BJ (cell line): Measurements from ENCODE around the gene RPRD1A. TPM values are rescaled to one million over a fixed set of nuclear protein-coding genes. Genes with fewer than 3 reads are reported as not detected.

Experiments used
- CTCF ChIA-PET: fragments of 350-600 bp; formaldehyde crosslinking; extraction: SDS; loops from one replicate; lab custom pipeline; 2021; ENCODE audit warnings: antibody characterized with exemption, inconsistent platforms; lab: Yijun Ruan, JAX
- POLR2A ChIA-PET: fragments of 300-600 bp; sonication (Branson Sonifier 250); formaldehyde crosslinking; extraction: SDS; loops from one replicate; lab custom pipeline; 2021; ENCODE audit warnings: antibody characterized with exemption; lab: Charles Lee
- DNase-seq: peaks from one replicate; pipeline ENCODE4 v3.0.0-alpha.2; 2011; ENCODE audit warnings: low read depth
- H3K27me3 ChIP-seq: 2 replicates; pipeline ENCODE4 v1.6.0; 2011; ENCODE audit warnings: low read length; ENCODE audit not compliant: control insufficient read depth, insufficient read depth
- H3K36me3 ChIP-seq: 2 replicates; pipeline ENCODE4 v1.5.1; 2011; ENCODE audit warnings: low read length; ENCODE audit not compliant: control insufficient read depth, insufficient read depth
- H3K4me3 ChIP-seq: 2 replicates; pipeline ENCODE4 v1.5.1; 2011; ENCODE audit warnings: low read depth, mild to moderate bottlenecking, control low read depth, low read length
- CTCF ChIP-seq: IDR thresholded peaks from 2 replicates; pipeline ENCODE4 v1.5.1; 2011; ENCODE audit warnings: low read depth, mild to moderate bottlenecking, control low read depth, inconsistent platforms, low read length, moderate library complexity; ENCODE audit not compliant: insufficient read depth
- polyA plus RNA-seq: library from polyadenylated mRNA; depleted of rRNA; stranded (reverse); fragments of >200 nt; gene quantifications from 2 replicates; pipeline ENCODE4 v1.2.3, GENCODE V29; 2011

The RPRD1A gene
- polyA plus RNA-seq, 1 experiment = 21.9 TPM

DNA sequence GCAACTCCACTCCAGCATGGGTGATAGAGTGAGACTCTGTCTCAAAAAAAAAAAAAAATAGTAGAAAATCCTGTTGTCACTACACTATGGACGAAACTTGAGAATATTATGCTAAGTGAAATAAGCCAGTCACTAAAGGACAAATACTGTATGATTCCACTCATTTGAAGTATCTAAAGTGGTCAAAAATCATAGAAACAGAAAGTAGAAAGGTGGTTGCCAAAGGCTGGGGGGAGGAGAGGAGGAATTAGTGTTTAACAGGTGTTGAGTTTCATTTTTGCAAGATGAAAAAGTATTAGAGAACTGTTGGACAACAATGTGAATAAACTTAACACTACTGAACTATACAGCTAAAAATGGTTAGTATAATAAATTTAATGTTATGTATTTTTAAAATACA, 113.7 kb downstream of the RPRD1A start:
- Histone ChIP-seq H3K27me3 (peaks cover 2% of the 10 kb centered on the region), H3K4me3 (no peak overlapping the region), H3K36me3 (no peaks in the 10 kb centered on the region)
- no peak for DNase-seq
- no peak for TF ChIP-seq CTCF
- CTCF ChIA-PET = no interaction called here
- POLR2A ChIA-PET = no interaction called here

DNA sequence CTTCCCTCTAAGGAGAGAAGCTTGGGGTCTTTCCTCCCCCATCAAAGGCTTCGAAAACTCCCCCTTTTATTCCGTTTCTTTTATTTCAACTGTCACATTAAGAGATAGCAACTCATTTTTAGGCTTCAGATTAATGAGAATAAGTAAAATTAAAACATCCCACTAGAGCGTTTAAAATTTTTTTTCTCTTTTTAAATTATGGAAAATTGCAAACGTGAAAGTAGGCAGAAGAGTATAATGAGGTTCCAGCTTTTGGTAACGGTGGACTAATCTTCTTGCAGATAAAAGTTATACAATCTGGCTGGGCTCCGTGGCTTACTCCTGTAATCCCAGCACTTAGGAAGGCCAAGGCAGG, 116.8 kb downstream of the RPRD1A start:
- no peaks in the 10 kb centered on the region for H3K36me3 ChIP-seq
- no peak overlapping the region; the same call in 1 of the 2 replicates for H3K4me3 ChIP-seq
- no peak for DNase-seq
- ChIA-PET CTCF (interaction anchor here (0.5 to 1.9 kb wide), 18 partner anchors 9 to 1010 kb away, joined by 3 to 18 read pairs (median 4); no protein-coding TSS in a partner anchor), POLR2A (interaction anchor here (0.5 kb wide), 1 partner anchor 22 kb away, joined by 8 read pairs; no protein-coding TSS in a partner anchor)
- H3K27me3 ChIP-seq = peaks cover 2% of the 10 kb centered on the region
- no peak for TF ChIP-seq CTCF

- CTCF ChIA-PET = interaction anchor here (0.5 to 1.9 kb wide), 24 partner anchors 9 to 1011 kb away, joined by 3 to 18 read pairs (median 4); partner anchors contain the start of gene RMP24
- Histone ChIP-seq H3K27me3 (peaks cover 2% of the 10 kb centered on the region), H3K36me3 (no peaks in the 10 kb centered on the region), H3K4me3 (peak overlapping the region; percentile 50)
- POLR2A ChIA-PET = interaction anchor here (0.5 kb wide), 1 partner anchor 22 kb away, joined by 8 read pairs; no protein-coding TSS in a partner anchor
- DNase-seq = peak; percentile 3
- peak; percentile 94 for TF ChIP-seq CTCF
Measured at GRCh38 chr18:35949903-35950627, 117.3 kb downstream of the RPRD1A start.

GRCh38 chr18:35949090-35949489, 118.3 kb downstream of the RPRD1A start:
- DNase-seq = no peak

More at GRCh38 chr18:35949090-35949489, 118.3 kb downstream of the RPRD1A start:
- H3K27me3 ChIP-seq = peaks cover 2% of the 10 kb centered on the region
- ChIA-PET POLR2A (no interaction called here), CTCF (interaction anchor here (1.0 to 1.9 kb wide), 7 partner anchors 8 to 717 kb away, joined by 3 to 18 read pairs (median 4); partner anchors contain the start of gene RMP24)
- no peaks in the 10 kb centered on the region for H3K36me3 ChIP-seq
- no peak overlapping the region for H3K4me3 ChIP-seq
- no peak for TF ChIP-seq CTCF
